ENCODE results near the gene SIGMAR1. TPM values are rescaled to one million over a fixed set of nuclear protein-coding genes. Genes with fewer than 3 reads are reported as not detected.

SIGMAR1 gene
- 70.1 and 78.1 TPM in 2 replicates for total RNA-seq

GRCh38 chr9:34637356-34638137 lies at the start of gene SIGMAR1:
SIGMAR1 (minus strand) TSS chr9:34637787; CDS start chr9:34637697, 90 bp downstream.

DNA sequence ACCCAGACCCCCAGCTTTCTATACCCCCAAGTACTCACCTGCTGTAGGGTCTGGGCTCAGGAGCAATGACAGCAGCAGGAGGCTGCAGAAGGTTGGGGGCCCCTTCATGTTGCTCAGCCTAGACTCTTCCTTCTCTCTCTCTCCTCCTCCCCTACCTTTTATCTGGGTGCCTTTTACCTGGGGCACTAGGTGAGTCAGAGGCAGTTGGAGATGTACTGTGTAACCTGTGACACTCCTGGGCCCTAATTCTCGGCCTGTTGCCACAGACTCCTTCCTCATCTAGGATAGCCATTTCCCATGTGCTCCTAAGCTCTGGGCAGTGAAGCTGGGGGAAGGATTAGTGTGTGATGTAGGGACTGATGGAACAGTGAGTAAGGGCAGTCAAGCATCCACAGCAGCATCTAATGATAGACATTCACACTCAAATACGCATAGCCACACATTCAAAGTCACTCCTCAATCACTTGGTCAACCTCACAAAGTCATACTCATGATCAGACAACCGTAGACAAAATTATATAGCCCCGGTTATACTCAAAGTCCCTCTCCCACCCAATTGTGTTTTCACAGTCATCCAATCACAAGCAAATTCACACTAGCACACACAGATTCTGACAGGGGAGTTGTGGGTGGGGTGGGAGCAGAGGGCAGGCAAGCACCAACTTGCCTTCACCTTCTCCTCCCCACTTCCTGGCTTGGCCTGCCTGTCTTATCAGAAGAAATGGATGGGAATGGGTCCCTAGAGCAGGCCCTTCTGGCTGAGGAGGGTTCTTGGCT lies 25.1 kb upstream of the SIGMAR1 start, which contains the start of gene CCL27:
CCL27 (minus strand) TSS at position 132 of the 777 bp plus-strand sequence; CDS start at position 108, 24 bp downstream.

DNA sequence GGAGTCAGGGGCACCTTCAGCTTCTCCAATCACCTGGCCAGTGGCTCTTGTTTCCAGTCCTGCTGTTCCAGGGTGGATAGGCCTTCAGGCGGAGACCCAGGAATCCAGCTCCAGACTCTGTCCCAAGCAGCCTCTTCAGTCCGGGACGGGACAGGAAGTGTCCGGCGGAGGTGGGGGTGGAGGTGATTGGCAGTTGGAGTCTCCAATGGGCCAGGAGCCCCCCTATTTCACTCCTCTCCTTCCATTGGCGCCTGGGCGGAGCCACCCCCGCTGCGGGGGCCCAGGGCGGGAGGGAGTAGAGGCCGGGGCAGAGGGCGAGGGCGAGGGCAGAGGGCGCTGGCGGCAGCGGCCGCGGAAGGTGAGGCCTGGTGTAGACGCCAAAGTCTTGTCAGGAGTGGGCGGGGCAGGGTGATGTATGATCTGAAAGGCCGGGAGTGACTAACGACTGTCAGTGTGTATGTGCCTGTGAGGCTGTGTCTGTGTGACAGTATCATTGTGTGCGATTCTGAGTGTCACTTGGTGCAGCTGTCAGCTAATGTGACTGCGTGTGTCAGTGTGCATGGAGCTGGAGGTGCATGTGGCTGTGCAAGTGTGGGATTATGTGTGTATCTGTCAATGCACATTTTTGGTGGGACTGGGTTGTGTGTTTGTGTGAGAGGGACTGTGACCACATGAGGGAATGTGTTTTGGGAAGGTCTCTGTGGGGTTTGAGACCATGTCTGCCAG lies 14.5 kb upstream of the SIGMAR1 start, which contains the start of gene IL11RA:
IL11RA (plus strand) TSS at position 310 of the 726 bp plus-strand sequence. CDS start 3,033 bp downstream, outside the sequence.

GRCh38 chr9:34646211-34647083 lies 8.9 kb upstream of the SIGMAR1 start, which contains the start of gene GALT:
GALT (plus strand) TSS chr9:34646675; CDS start chr9:34646705, 30 bp downstream.

GRCh38 chr9:34628656-34629490 lies 8.7 kb downstream of the SIGMAR1 start, which contains the start of gene ARID3C:
ARID3C (minus strand) TSS chr9:34629066; CDS start chr9:34628014, 1,052 bp downstream.

GRCh38 chr9:34620061-34620994 lies 17.3 kb downstream of the SIGMAR1 start, which contains the start of gene DCTN3:
DCTN3 (minus strand) TSS chr9:34620495; CDS start chr9:34620464, 31 bp downstream.

DNA sequence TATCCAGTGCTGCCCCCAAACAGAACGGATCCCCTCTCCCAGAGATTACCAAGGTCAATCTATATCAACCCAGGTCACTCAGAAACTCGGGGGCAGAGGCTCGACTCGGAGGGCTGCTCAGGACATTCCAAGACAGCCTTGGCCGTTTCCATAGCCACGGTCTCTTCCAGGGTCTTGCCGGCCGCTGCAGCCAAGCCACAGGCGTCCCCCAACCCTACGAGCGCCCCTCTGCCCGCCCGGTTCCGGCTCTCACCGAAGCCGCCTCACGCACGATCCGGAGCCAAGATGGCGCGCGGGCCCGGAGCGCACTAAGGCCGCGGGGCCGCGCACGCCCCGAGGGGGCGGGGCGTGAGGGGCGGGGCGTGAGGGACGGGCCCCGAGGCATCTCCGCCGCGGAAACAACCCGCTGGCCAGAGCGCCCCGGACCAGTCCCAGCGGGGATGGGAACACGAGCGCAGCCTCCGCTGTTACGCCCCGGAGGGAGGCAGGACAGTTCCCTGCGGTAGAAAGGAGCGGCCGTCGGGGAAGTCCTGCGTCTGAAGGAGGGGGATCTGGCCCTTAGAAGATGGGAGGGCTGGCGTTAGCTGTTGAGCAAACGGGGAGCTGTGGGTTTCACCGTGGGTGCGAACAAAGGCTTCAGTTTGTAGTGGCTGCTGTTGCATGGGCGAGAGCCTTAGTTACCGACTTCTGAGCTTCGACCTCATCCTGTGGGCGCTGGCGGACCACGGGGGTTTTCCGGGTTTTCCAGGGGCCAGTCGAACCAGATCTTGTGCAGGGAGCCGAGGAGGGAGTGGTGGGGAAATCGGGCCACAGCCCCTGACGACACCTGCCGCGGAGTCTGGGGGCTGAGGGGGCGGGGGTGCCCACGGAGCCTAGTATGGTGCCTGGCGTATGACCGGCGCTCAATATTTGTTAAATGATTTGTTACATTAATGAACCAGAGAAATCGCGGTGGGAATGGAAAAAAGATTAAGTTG lies 25.5 kb downstream of the SIGMAR1 start, which contains the start of gene RPP25L:
RPP25L (minus strand) TSS at position 287 of the 977 bp plus-strand sequence. CDS start 801 bp downstream, outside the sequence.

GRCh38 chr9:34589636-34590380 lies 47.8 kb downstream of the SIGMAR1 start, which contains the start of gene CNTFR:
CNTFR (minus strand) TSS chr9:34589724; CDS start chr9:34568981, 20,743 bp downstream.

Small RNAs within 50 kb of the gene (small RNA-seq; reads per million reads assigned to genes)
- not detected for gene CCL27

Other genes starting within 250 kb of the SIGMAR1 start
- gene FAM219A, start 179.2 kb downstream of the SIGMAR1 start, total RNA-seq = 20.6 and 26.9 TPM in 2 replicates
- not detected in 2 replicates for gene DNAI1, start 179.0 kb downstream of the SIGMAR1 start, total RNA-seq
- 0.29 TPM in 1 of 2 replicates, not detected in the other for gene ENHO, start 114.8 kb downstream of the SIGMAR1 start, total RNA-seq
- gene CNTFR, start 48.1 kb downstream of the SIGMAR1 start, total RNA-seq = not detected in 2 replicates
- gene RPP25L, start 25.7 kb downstream of the SIGMAR1 start, total RNA-seq = 12.6 and 18.6 TPM in 2 replicates
- gene DCTN3, start 17.3 kb downstream of the SIGMAR1 start, total RNA-seq = 63.0 and 65.0 TPM in 2 replicates
- 0.33 TPM in 1 of 2 replicates, not detected in the other for gene ARID3C, start 8.7 kb downstream of the SIGMAR1 start, total RNA-seq
- gene GALT, start 8.9 kb upstream of the SIGMAR1 start, total RNA-seq = 32.3 and 40.2 TPM in 2 replicates
- 7.8 and 12.4 TPM in 2 replicates for gene IL11RA, start 14.4 kb upstream of the SIGMAR1 start, total RNA-seq
- not detected in 2 replicates for gene CCL27, start 24.9 kb upstream of the SIGMAR1 start, total RNA-seq
- not detected in 2 replicates for gene CCL19, start 53.5 kb upstream of the SIGMAR1 start, total RNA-seq
- not detected in 2 replicates for gene CCL21, start 72.3 kb upstream of the SIGMAR1 start, total RNA-seq

Measured in vein endothelial cell (primary cell).